H9 (cell line): ENCODE data around the gene TBC1D7. TPM values are rescaled to one million over a fixed set of nuclear protein-coding genes. Genes with fewer than 3 reads are reported as not detected.

Experiments used
- DNase-seq: peaks from one replicate; pipeline ENCODE4 v3.0.0-alpha.2; 2017
- H2AFZ ChIP-seq: one replicate; pipeline ENCODE4 v1.6.1; 2013; ENCODE audit warnings: mild to moderate bottlenecking, low read length, control low read depth, moderate library complexity
- H2AK5ac ChIP-seq: 2 replicates; pipeline ENCODE4 v1.6.1; 2013; ENCODE audit warnings: low read length, control low read depth, mixed read lengths; ENCODE audit not compliant: insufficient read length
- H2BK120ac ChIP-seq: one replicate; pipeline ENCODE4 v1.6.1; 2013; ENCODE audit warnings: low read depth, mild to moderate bottlenecking, low read length, control low read depth, inconsistent platforms; ENCODE audit not compliant: poor library complexity, severe bottlenecking
- H2BK12ac ChIP-seq: 2 replicates; pipeline ENCODE4 v1.6.1; 2013; ENCODE audit warnings: low read length, control low read depth, mixed read lengths, low read depth; ENCODE audit not compliant: insufficient read length
- H2BK15ac ChIP-seq: 2 replicates; pipeline ENCODE4 v1.6.1; 2013; ENCODE audit warnings: low read depth, low read length, control low read depth
- H2BK20ac ChIP-seq: one replicate; pipeline ENCODE4 v1.6.1; 2013; ENCODE audit warnings: low read depth, mild to moderate bottlenecking, low read length, control low read depth, inconsistent platforms; ENCODE audit not compliant: poor library complexity, severe bottlenecking
- H2BK5ac ChIP-seq: 2 replicates; pipeline ENCODE4 v1.6.1; 2013; ENCODE audit warnings: low read length, control low read depth, mixed read lengths; ENCODE audit not compliant: insufficient read length
- H3K14ac ChIP-seq: 2 replicates; pipeline ENCODE4 v1.6.1; 2013; ENCODE audit warnings: low read length, control low read depth; ENCODE audit not compliant: insufficient read depth
- H3K18ac ChIP-seq: 2 replicates; pipeline ENCODE4 v1.6.1; 2013; ENCODE audit warnings: low read depth, mild to moderate bottlenecking, mixed read lengths, low read length, control low read depth; ENCODE audit not compliant: insufficient read length
- H3K23ac ChIP-seq: 2 replicates; pipeline ENCODE4 v1.6.1; 2013; ENCODE audit warnings: low read length, control low read depth, mixed read lengths, low read depth; ENCODE audit not compliant: insufficient read length
- H3K23me2 ChIP-seq: 2 replicates; pipeline ENCODE4 v1.6.1; 2013; ENCODE audit warnings: low read depth, mild to moderate bottlenecking, mixed read lengths, low read length, control low read depth; ENCODE audit not compliant: insufficient read length, poor library complexity, severe bottlenecking
- H3K27ac ChIP-seq: 2 replicates; pipeline ENCODE4 v1.5.1; 2013; ENCODE audit warnings: low read length, control low read depth, mixed read lengths, low read depth; ENCODE audit not compliant: insufficient read length
- H3K27me3 ChIP-seq: 2 replicates; pipeline ENCODE4 v1.6.1; 2013; ENCODE audit warnings: low read length, control low read depth, inconsistent platforms; ENCODE audit not compliant: insufficient read depth
- H3K4ac ChIP-seq: 2 replicates; pipeline ENCODE4 v1.6.1; 2013; ENCODE audit warnings: low read depth, mild to moderate bottlenecking, control low read depth, inconsistent platforms, low read length, moderate library complexity
- H3K4me1 ChIP-seq: 2 replicates; pipeline ENCODE4 v1.6.1; 2013; ENCODE audit warnings: low read length, control low read depth, inconsistent platforms; ENCODE audit not compliant: insufficient read depth
- H3K4me2 ChIP-seq: 2 replicates; pipeline ENCODE4 v1.6.1; 2013; ENCODE audit warnings: low read length, control low read depth, mixed read lengths; ENCODE audit not compliant: insufficient read length, insufficient read depth
- H3K56ac ChIP-seq: 2 replicates; pipeline ENCODE4 v1.6.1; 2013; ENCODE audit warnings: low read depth, mild to moderate bottlenecking, mixed read lengths, low read length, control low read depth; ENCODE audit not compliant: insufficient read length
- H3K79me1 ChIP-seq: 2 replicates; pipeline ENCODE4 v1.6.1; 2013; ENCODE audit warnings: low read depth, mild to moderate bottlenecking, moderate library complexity, low read length, control low read depth, inconsistent platforms; ENCODE audit not compliant: insufficient read depth, poor library complexity, severe bottlenecking
- H3K79me2 ChIP-seq: 2 replicates; pipeline ENCODE4 v1.6.1; 2013; ENCODE audit warnings: low read length, control low read depth, inconsistent platforms; ENCODE audit not compliant: insufficient read depth
- H3K9ac ChIP-seq: 2 replicates; pipeline ENCODE4 v1.6.1; 2013; ENCODE audit warnings: low read length, control low read depth, mixed read lengths; ENCODE audit not compliant: insufficient read length; ENCODE audit errors: extremely low read depth
- H3K9me3 ChIP-seq: one replicate; pipeline ENCODE4 v1.6.1; 2013; ENCODE audit warnings: low read depth, low read length, inconsistent platforms; ENCODE audit not compliant: control insufficient read depth
- H3T11ph ChIP-seq: one replicate; pipeline ENCODE4 v1.6.1; 2013; ENCODE audit warnings: mild to moderate bottlenecking, low read length, control low read depth, inconsistent platforms
- H4K20me1 ChIP-seq: one replicate; pipeline ENCODE4 v1.6.1; 2013; ENCODE audit not compliant: control insufficient read depth, insufficient read length, insufficient read depth
- H4K5ac ChIP-seq: 2 replicates; pipeline ENCODE4 v1.6.1; 2013; ENCODE audit warnings: low read depth, mild to moderate bottlenecking, mixed read lengths, low read length, control low read depth; ENCODE audit not compliant: insufficient read length
- H4K8ac ChIP-seq: replicated peaks from 2 replicates; pipeline ENCODE4 v1.6.1; 2013; ENCODE audit warnings: low read length, control low read depth, mixed read lengths, low read depth; ENCODE audit not compliant: insufficient read length
- H4K91ac ChIP-seq: 2 replicates; pipeline ENCODE4 v1.6.1; 2013; ENCODE audit warnings: low read depth, mild to moderate bottlenecking, moderate library complexity, mixed read lengths, low read length, control low read depth; ENCODE audit not compliant: insufficient read length
- H3K27ac Mint-ChIP-seq, 3 experiments: 2 replicates in 2 of 3; 3 replicates in 1 of 3; pipeline ENCODE4 v1.8.0; 2020 to 2021; ENCODE audit warnings: mixed read lengths in 3 of 3, mild to moderate bottlenecking in 1 of 3, moderate library complexity in 1 of 3
- H3K27me3 Mint-ChIP-seq: 2 replicates; pipeline ENCODE4 v1.8.0; 2021; ENCODE audit warnings: low read depth, mild to moderate bottlenecking, moderate library complexity, mixed read lengths
- H3K36me3 Mint-ChIP-seq, 3 experiments: 2 replicates in 2 of 3; 3 replicates in 1 of 3; pipeline ENCODE4 v1.8.0; 2020 to 2021; ENCODE audit warnings: low read depth in 3 of 3, mixed read lengths in 3 of 3; ENCODE audit not compliant: insufficient read depth in 1 of 3
- H3K4me1 Mint-ChIP-seq, 2 experiments: 2 replicates each; pipeline ENCODE4 v1.8.0; 2020; ENCODE audit warnings: mixed read lengths in 2 of 2
- H3K4me3 Mint-ChIP-seq, 2 experiments: 2 replicates in 1 of 2; 3 replicates in 1 of 2; pipeline ENCODE4 v1.8.0; 2020 to 2021; ENCODE audit warnings: mild to moderate bottlenecking in 2 of 2, mixed read lengths in 2 of 2, moderate library complexity in 1 of 2
- H3K9me3 Mint-ChIP-seq, 2 experiments: 2 replicates in 1 of 2; 3 replicates in 1 of 2; pipeline ENCODE4 v1.8.0; 2020; ENCODE audit warnings: mild to moderate bottlenecking in 2 of 2, mixed read lengths in 2 of 2, moderate library complexity in 1 of 2
- CTCF ChIP-seq: fragments of 200-600 bp; sonication (generic); conservative IDR thresholded peaks from 3 replicates; pipeline ENCODE4 v1.8.0; 2021; ENCODE audit warnings: antibody characterized with exemption, mild to moderate bottlenecking
- WGBS: extraction: QIAGEN DNeasy Blood & Tissue Kit; methylation state at CpG from one replicate; pipeline ENCODE4 v1.1.7; 2013; ENCODE audit warnings: missing lambda C conversion rate, low lambda C conversion rate, mixed read lengths; ENCODE audit not compliant: insufficient read length; ENCODE audit errors: extremely low coverage; 5-methylcytosine and 5-hydroxymethylcytosine counted together
- total RNA-seq: library from RNA; stranded (reverse); gene quantifications from 2 replicates; pipeline ENCODE4 v1.2.1, GENCODE V29; 2021

Gene TBC1D7
- total RNA-seq, 1 experiment from 2014 or later = 33.9 TPM

- no peak overlapping the region for H2BK5ac ChIP-seq
- peaks cover 7% of the 10 kb centered on the region; the same call in 1 of the 2 replicates for H3K4me1 ChIP-seq
- H3K4me1 Mint-ChIP-seq = peaks cover 25 to 35% of the 10 kb centered on the region in 2 experiments
- no peaks in the 10 kb centered on the region for H3K79me1 ChIP-seq
- no peak overlapping the region for H2BK12ac ChIP-seq
- no peaks in the 10 kb centered on the region for H3K23me2 ChIP-seq
- no peak overlapping the region for H3K56ac ChIP-seq
- H4K5ac ChIP-seq = no peak overlapping the region
- no peak for DNase-seq
- H3K9ac ChIP-seq = no peak overlapping the region
- H3K4me2 ChIP-seq = no peak overlapping the region
- H3K79me2 ChIP-seq = no peaks in the 10 kb centered on the region
- no peak overlapping the region for H3K4ac ChIP-seq
- no peaks in the 10 kb centered on the region for H3K36me3 Mint-ChIP-seq
- H2BK20ac ChIP-seq = no peak overlapping the region
- no peak overlapping the region for H3K23ac ChIP-seq
- no peak overlapping the region for H3K27ac Mint-ChIP-seq
- no peak overlapping the region for H2BK15ac ChIP-seq
- TF ChIP-seq CTCF = no peak
- H3K9me3 Mint-ChIP-seq = no peaks in the 10 kb centered on the region
- H4K20me1 ChIP-seq = no peaks in the 10 kb centered on the region
- no peak overlapping the region for H2AFZ ChIP-seq
- no peaks in the 10 kb centered on the region; the same call in 1 of the 2 replicates for H3K27me3 Mint-ChIP-seq
- no CpG with 5 or more reads among the region's 5 CpGs for WGBS
- no peak overlapping the region for H4K91ac ChIP-seq
- H3K18ac ChIP-seq = no peak overlapping the region
- no peak overlapping the region for H3K4me3 Mint-ChIP-seq
- H3T11ph ChIP-seq = no peak overlapping the region
- no peaks in the 10 kb centered on the region for H3K27me3 ChIP-seq
- H2AK5ac ChIP-seq = no peak overlapping the region
- no peak overlapping the region for H4K8ac ChIP-seq
- H3K9me3 ChIP-seq = no peaks in the 10 kb centered on the region
- H3K27ac ChIP-seq = no peak overlapping the region
- H2BK120ac ChIP-seq = no peak overlapping the region
- H3K14ac ChIP-seq = no peak overlapping the region
Measured at GRCh38 chr6:13370623-13371022, 42.3 kb upstream of the TBC1D7 start.
